Activated CD4-positive, alpha-beta T cell treated with anti-CD3 and anti-CD28 coated beads for 36 hours (primary cell): ENCODE measurements around the gene COTL1. TPM values are rescaled to one million over a fixed set of nuclear protein-coding genes. Genes with fewer than 3 reads are reported as not detected.

Source experiments
- ATAC-seq: fragments of 200-7000 bp; cut with Tn5 transposase; one replicate; pipeline ENCODE4 v1.10.0; 2021; ENCODE audit warnings: mild to moderate bottlenecking, moderate library complexity
- CTCF ChIA-PET: fragments of 350-600 bp; sonication (Branson Sonifier 250); formaldehyde crosslinking; loops from one replicate; lab custom pipeline; 2021; ENCODE audit warnings: antibody characterized with exemption; lab: Charles Lee
- POLR2A ChIA-PET: fragments of 350-600 bp; sonication (Branson Sonifier 250); formaldehyde crosslinking; loops from one replicate; lab custom pipeline; 2021; ENCODE audit warnings: antibody characterized with exemption, inconsistent platforms; lab: Charles Lee
- DNase-seq: peaks from one replicate; pipeline ENCODE4 v3.0.0-alpha.2; 2020
- H3K27ac Mint-ChIP-seq: one replicate; pipeline ENCODE4 v1.8.0; 2021; ENCODE audit warnings: mixed read lengths
- H3K27me3 Mint-ChIP-seq: one replicate; pipeline ENCODE4 v1.8.0; 2021; ENCODE audit warnings: mixed read lengths
- H3K36me3 Mint-ChIP-seq: one replicate; pipeline ENCODE4 v1.8.0; 2021; ENCODE audit warnings: low read depth, mixed read lengths
- H3K4me1 Mint-ChIP-seq: one replicate; pipeline ENCODE4 v1.8.0; 2021; ENCODE audit warnings: mixed read lengths
- H3K4me3 Mint-ChIP-seq: one replicate; pipeline ENCODE4 v1.8.0; 2021; ENCODE audit warnings: mild to moderate bottlenecking, moderate library complexity, mixed read lengths
- H3K9me3 Mint-ChIP-seq: one replicate; pipeline ENCODE4 v1.8.0; 2021; ENCODE audit warnings: low read depth, mixed read lengths
- intact Hi-C, 2 experiments: fragments of 100-400 bp; cut with DNase I in 1 of 2; cut with micrococcal nuclease in 1 of 2; formaldehyde crosslinking; loops; one replicate each; pipeline versions ENCODE4 v1.14.2 to v1.15.1; 2022 to 2024; cut with DNase I, micrococcal nuclease
- total RNA-seq, 2 experiments: library from RNA; stranded (reverse); gene quantifications; one replicate each; pipeline ENCODE4 v1.2.3, GENCODE V29; 2021

COTL1 gene
- total RNA-seq, 2 experiments from 2014 or later = 353 to 384 TPM

GRCh38 chr16:84614073-84614459 lies 3.8 kb downstream of the COTL1 start:
- Mint-ChIP-seq H3K27ac (peak overlapping the region; percentile 72), H3K9me3 (peaks cover 7% of the 10 kb centered on the region), H3K4me3 (peak overlapping the region; percentile 98), H3K27me3 (no peaks in the 10 kb centered on the region), H3K36me3 (peaks cover 64% of the 10 kb centered on the region), H3K4me1 (peaks cover 75% of the 10 kb centered on the region)
- DNase-seq = no peak
- CTCF ChIA-PET = interaction anchor here (0.8 to 10.6 kb wide), 4 partner anchors 14 to 108 kb away, joined by 3 to 87 read pairs (median 4); no protein-coding TSS in a partner anchor
- POLR2A ChIA-PET = interaction anchor here (3.7 kb wide), 1 partner anchor 14 kb away, joined by 20 read pairs; no protein-coding TSS in a partner anchor
- intact Hi-C loops = no loop called here
- no peak for ATAC-seq

- H3K4me3 Mint-ChIP-seq = peak overlapping the region; percentile 98
- H3K27me3 Mint-ChIP-seq = no peaks in the 10 kb centered on the region
- peaks cover 76% of the 10 kb centered on the region for H3K4me1 Mint-ChIP-seq
- peaks cover 7% of the 10 kb centered on the region for H3K9me3 Mint-ChIP-seq
- peak overlapping the region; percentile 72 for H3K27ac Mint-ChIP-seq
- ChIA-PET CTCF (interaction anchor here (0.8 to 10.6 kb wide), 3 partner anchors 14 to 103 kb away, joined by 3 to 87 read pairs (median 3); no protein-coding TSS in a partner anchor), POLR2A (interaction anchor here (3.7 kb wide), 1 partner anchor 14 kb away, joined by 20 read pairs; no protein-coding TSS in a partner anchor)
- intact Hi-C loops = no loop called here
- ATAC-seq (no peak), DNase-seq (peak; percentile 42)
- peaks cover 66% of the 10 kb centered on the region for H3K36me3 Mint-ChIP-seq
Measured at GRCh38 chr16:84613408-84614072, 4.3 kb downstream of the COTL1 start.

GRCh38 chr16:84612686-84613085 lies 5.2 kb downstream of the COTL1 start:
- Mint-ChIP-seq H3K9me3 (peaks cover 7% of the 10 kb centered on the region), H3K4me3 (no peak overlapping the region), H3K27me3 (no peaks in the 10 kb centered on the region), H3K27ac (no peak overlapping the region), H3K36me3 (peaks cover 75% of the 10 kb centered on the region), H3K4me1 (peaks cover 83% of the 10 kb centered on the region)
- no peak for DNase-seq
- no peak for ATAC-seq
- ChIA-PET CTCF (no interaction called here), POLR2A (no interaction called here)
- intact Hi-C loops = no loop called here

GRCh38 chr16:84611041-84611440 lies 6.8 kb downstream of the COTL1 start:
- no peaks in the 10 kb centered on the region for H3K27me3 Mint-ChIP-seq
- DNase-seq = no peak
- ChIA-PET POLR2A (interaction anchor here (0.5 to 0.6 kb wide), 2 partner anchors 8 to 124 kb away, joined by 3 to 5 read pairs; no protein-coding TSS in a partner anchor), CTCF (interaction anchor here (1.4 kb wide), 1 partner anchor 11 kb away, joined by 4 read pairs; no protein-coding TSS in a partner anchor)
- ATAC-seq = no peak
- peaks cover 94% of the 10 kb centered on the region for H3K4me1 Mint-ChIP-seq
- H3K4me3 Mint-ChIP-seq = no peak overlapping the region
- intact Hi-C loops = no loop called here
- peaks cover 7% of the 10 kb centered on the region for H3K9me3 Mint-ChIP-seq
- peaks cover 78% of the 10 kb centered on the region for H3K36me3 Mint-ChIP-seq
- H3K27ac Mint-ChIP-seq = peak overlapping the region; percentile 91

GRCh38 chr16:84610376-84610775 lies 7.5 kb downstream of the COTL1 start:
- peaks cover 7% of the 10 kb centered on the region for H3K9me3 Mint-ChIP-seq
- H3K36me3 Mint-ChIP-seq = peaks cover 76% of the 10 kb centered on the region
- no peak for ATAC-seq
- ChIA-PET POLR2A (interaction anchor here (0.6 kb wide), 1 partner anchor 8 kb away, joined by 5 read pairs; no protein-coding TSS in a partner anchor), CTCF (interaction anchor here (1.0 to 1.4 kb wide), 2 partner anchors 12 to 85 kb away, joined by 3 to 4 read pairs; no protein-coding TSS in a partner anchor)
- DNase-seq = peak; percentile 22
- no peaks in the 10 kb centered on the region for H3K27me3 Mint-ChIP-seq
- intact Hi-C loops = no loop called here
- peaks cover 94% of the 10 kb centered on the region for H3K4me1 Mint-ChIP-seq
- no peak overlapping the region for H3K4me3 Mint-ChIP-seq
- H3K27ac Mint-ChIP-seq = peak overlapping the region; percentile 91

- intact Hi-C loops = no loop called here
- peak overlapping the region; percentile 91 for H3K27ac Mint-ChIP-seq
- ATAC-seq = no peak
- H3K27me3 Mint-ChIP-seq = no peaks in the 10 kb centered on the region
- POLR2A ChIA-PET = no interaction called here
- H3K4me3 Mint-ChIP-seq = peak overlapping the region; percentile 56
- CTCF ChIA-PET = interaction anchor here (1.0 to 1.4 kb wide), 2 partner anchors 13 to 86 kb away, joined by 3 to 4 read pairs; no protein-coding TSS in a partner anchor
- H3K9me3 Mint-ChIP-seq = peaks cover 7% of the 10 kb centered on the region
- peaks cover 71% of the 10 kb centered on the region for H3K36me3 Mint-ChIP-seq
- peaks cover 93% of the 10 kb centered on the region for H3K4me1 Mint-ChIP-seq
- no peak for DNase-seq
Measured at GRCh38 chr16:84609563-84610177, 8.2 kb downstream of the COTL1 start.

GRCh38 chr16:84608282-84608681 lies 9.6 kb downstream of the COTL1 start:
- no peaks in the 10 kb centered on the region for H3K27me3 Mint-ChIP-seq
- intact Hi-C loops = loop anchor here in 1 of 2 experiments (1.0 kb wide), 1 partner anchor 8 kb away; no protein-coding TSS in a partner anchor
- peak; percentile 45 for ATAC-seq
- DNase-seq = peak; percentile 59
- H3K4me3 Mint-ChIP-seq = peak overlapping the region; percentile 56
- H3K4me1 Mint-ChIP-seq = peaks cover 89% of the 10 kb centered on the region
- H3K27ac Mint-ChIP-seq = peak overlapping the region; percentile 91
- POLR2A ChIA-PET = interaction anchor here (0.7 to 1.4 kb wide), 2 partner anchors 9 to 10 kb away, joined by 3 to 21 read pairs; no protein-coding TSS in a partner anchor
- H3K9me3 Mint-ChIP-seq = peaks cover 7% of the 10 kb centered on the region
- H3K36me3 Mint-ChIP-seq = peaks cover 63% of the 10 kb centered on the region
- CTCF ChIA-PET = interaction anchor here (0.7 to 1.4 kb wide), 4 partner anchors 8 to 147 kb away, joined by 3 to 4 read pairs (median 3); no protein-coding TSS in a partner anchor

- POLR2A ChIA-PET = interaction anchor here (0.7 to 1.4 kb wide), 2 partner anchors 8 to 10 kb away, joined by 3 to 21 read pairs; no protein-coding TSS in a partner anchor
- H3K4me3 Mint-ChIP-seq = peak overlapping the region; percentile 56
- H3K27me3 Mint-ChIP-seq = no peaks in the 10 kb centered on the region
- DNase-seq (peak; percentile 24), ATAC-seq (peak; percentile 13)
- peak overlapping the region; percentile 91 for H3K27ac Mint-ChIP-seq
- H3K36me3 Mint-ChIP-seq = peaks cover 65% of the 10 kb centered on the region
- intact Hi-C loops = loop anchor here in 1 of 2 experiments (1.0 kb wide), 1 partner anchor 7 kb away; no protein-coding TSS in a partner anchor
- CTCF ChIA-PET = interaction anchor here (0.6 to 1.4 kb wide), 5 partner anchors 8 to 147 kb away, joined by 3 to 4 read pairs (median 3); no protein-coding TSS in a partner anchor
- peaks cover 91% of the 10 kb centered on the region for H3K4me1 Mint-ChIP-seq
- H3K9me3 Mint-ChIP-seq = peaks cover 7% of the 10 kb centered on the region
Measured at GRCh38 chr16:84607694-84608093, 10.2 kb downstream of the COTL1 start.

GRCh38 chr16:84607061-84607460 lies 10.8 kb downstream of the COTL1 start:
- intact Hi-C loops = no loop called here
- ChIA-PET POLR2A (interaction anchor here (0.9 kb wide), 1 partner anchor 8 kb away, joined by 3 read pairs; no protein-coding TSS in a partner anchor), CTCF (interaction anchor here (1.4 to 1.5 kb wide), 2 partner anchors 9 to 100 kb away, joined by 3 to 4 read pairs; no protein-coding TSS in a partner anchor)
- Mint-ChIP-seq H3K27me3 (no peaks in the 10 kb centered on the region), H3K9me3 (peaks cover 7% of the 10 kb centered on the region), H3K36me3 (peaks cover 63% of the 10 kb centered on the region), H3K4me1 (peaks cover 94% of the 10 kb centered on the region), H3K27ac (peak overlapping the region; percentile 91), H3K4me3 (no peak overlapping the region)
- DNase-seq (no peak), ATAC-seq (no peak)

GRCh38 chr16:84606081-84606875 lies 11.6 kb downstream of the COTL1 start:
- Mint-ChIP-seq H3K27ac (peak overlapping the region; percentile 91), H3K4me3 (no peak overlapping the region), H3K36me3 (peaks cover 55% of the 10 kb centered on the region), H3K27me3 (no peaks in the 10 kb centered on the region), H3K9me3 (peaks cover 7% of the 10 kb centered on the region), H3K4me1 (peaks cover 94% of the 10 kb centered on the region)
- intact Hi-C loops = no loop called here
- ATAC-seq = peak; percentile 37
- peak; percentile 56 for DNase-seq
- ChIA-PET POLR2A (interaction anchor here (0.6 to 0.9 kb wide), 2 partner anchors 9 to 489 kb away, joined by 3 read pairs; partner anchors contain the start of gene MBTPS1), CTCF (interaction anchor here (0.6 to 1.5 kb wide), 4 partner anchors 9 to 122 kb away, joined by 3 to 4 read pairs (median 3); no protein-coding TSS in a partner anchor)
